HEK293 (cell line): ENCODE results near the gene RPN1.

Experiments used
- YY1 ChIP-seq: fragments of 450-650 bp; formaldehyde crosslinking; IDR thresholded peaks from 2 replicates; pipeline ENCODE4 v1.5.1; 2018; ENCODE audit warnings: missing biosample characterization, missing genetic modification characterization
- ZNF24 ChIP-seq: fragments of 450-650 bp; formaldehyde crosslinking; IDR thresholded peaks from 2 replicates; pipeline ENCODE4 v1.5.1; 2016; ENCODE audit warnings: missing biosample characterization, missing genetic modification characterization
- ZNF274 ChIP-seq, 2 experiments: fragments of 200-500 bp in 1 of 2; fragments of 450-650 bp in 1 of 2; sonication (Bioruptor generic) in 1 of 2; formaldehyde crosslinking in 1 of 2; IDR thresholded peaks; 2 replicates each; pipeline versions ENCODE4 v1.5.1 to v1.6.1; 2014 to 2016; ENCODE audit warnings: borderline replicate concordance in 1 of 2, inconsistent platforms in 1 of 2, low read length in 1 of 2, missing biosample characterization in 1 of 2, missing genetic modification characterization in 1 of 2
- ZNF311 ChIP-seq: fragments of 450-650 bp; formaldehyde crosslinking; IDR thresholded peaks from 2 replicates; pipeline ENCODE4 v1.5.1; 2017; ENCODE audit warnings: missing biosample characterization, missing genetic modification characterization, borderline replicate concordance
- ZNF433 ChIP-seq: fragments of 450-650 bp; formaldehyde crosslinking; IDR thresholded peaks from 2 replicates; pipeline ENCODE4 v1.5.1; 2016; ENCODE audit warnings: missing biosample characterization, missing genetic modification characterization, low read depth
- ZNF548 ChIP-seq: fragments of 450-650 bp; formaldehyde crosslinking; IDR thresholded peaks from 2 replicates; pipeline ENCODE4 v1.5.1; 2016; ENCODE audit warnings: missing biosample characterization, missing genetic modification characterization
- ZNF555 ChIP-seq: fragments of 450-650 bp; formaldehyde crosslinking; conservative IDR thresholded peaks from 2 replicates; pipeline ENCODE4 v1.5.1; 2017; ENCODE audit warnings: missing biosample characterization, mild to moderate bottlenecking, missing genetic modification characterization, inconsistent platforms
- ZNF747 ChIP-seq: fragments of 450-650 bp; formaldehyde crosslinking; IDR thresholded peaks from 2 replicates; pipeline ENCODE4 v1.5.1; 2016; ENCODE audit warnings: missing biosample characterization, missing genetic modification characterization
- ZNF776 ChIP-seq: fragments of 450-650 bp; formaldehyde crosslinking; IDR thresholded peaks from 2 replicates; pipeline ENCODE4 v1.5.0; 2017; ENCODE audit warnings: missing biosample characterization, missing genetic modification characterization, borderline replicate concordance
- ZSCAN30 ChIP-seq: fragments of 450-650 bp; IDR thresholded peaks from 2 replicates; pipeline ENCODE4 v1.5.1; 2018; ENCODE audit warnings: missing biosample characterization, mild to moderate bottlenecking, missing genetic modification characterization, moderate library complexity
- TF ChIP-seq, protein P1 (sequence below): fragments of 450-650 bp; formaldehyde crosslinking; IDR thresholded peaks from 2 replicates; pipeline ENCODE4 v1.5.1; 2016; ENCODE audit warnings: missing biosample characterization, missing genetic modification characterization
- TF ChIP-seq, protein P2 (sequence below): fragments of 450-650 bp; IDR thresholded peaks from 2 replicates; pipeline ENCODE4 v1.5.1; 2018; ENCODE audit warnings: missing biosample characterization, mild to moderate bottlenecking, missing genetic modification characterization
- TF ChIP-seq, protein P3 (sequence below): fragments of 450-650 bp; formaldehyde crosslinking; IDR thresholded peaks from 2 replicates; pipeline ENCODE4 v1.5.1; 2016; ENCODE audit warnings: missing biosample characterization, missing genetic modification characterization

DNA sequence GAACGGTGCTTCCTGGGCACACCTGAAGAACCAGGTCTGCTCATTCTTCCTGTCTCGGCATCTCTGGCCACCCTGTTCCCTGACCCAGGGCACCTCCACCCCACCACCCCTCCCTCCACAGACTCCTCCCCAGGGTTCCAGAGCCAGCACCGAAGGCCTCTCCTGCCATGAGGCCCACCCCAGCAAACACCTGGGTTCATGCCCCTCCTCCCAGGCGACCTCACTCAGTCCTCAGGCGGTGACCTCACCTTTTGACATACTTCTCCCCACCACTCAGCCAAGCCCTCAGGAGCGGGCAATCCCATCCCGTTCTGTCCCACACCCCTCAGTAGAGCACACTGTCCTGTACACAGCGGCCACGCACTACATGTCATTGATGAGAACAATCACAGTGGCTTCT is 72.3 kb downstream of the RPN1 start:
- no peak for TF ChIP-seq ZNF548 (tag by site-specific recombination)
- TF ChIP-seq, protein P1, sequence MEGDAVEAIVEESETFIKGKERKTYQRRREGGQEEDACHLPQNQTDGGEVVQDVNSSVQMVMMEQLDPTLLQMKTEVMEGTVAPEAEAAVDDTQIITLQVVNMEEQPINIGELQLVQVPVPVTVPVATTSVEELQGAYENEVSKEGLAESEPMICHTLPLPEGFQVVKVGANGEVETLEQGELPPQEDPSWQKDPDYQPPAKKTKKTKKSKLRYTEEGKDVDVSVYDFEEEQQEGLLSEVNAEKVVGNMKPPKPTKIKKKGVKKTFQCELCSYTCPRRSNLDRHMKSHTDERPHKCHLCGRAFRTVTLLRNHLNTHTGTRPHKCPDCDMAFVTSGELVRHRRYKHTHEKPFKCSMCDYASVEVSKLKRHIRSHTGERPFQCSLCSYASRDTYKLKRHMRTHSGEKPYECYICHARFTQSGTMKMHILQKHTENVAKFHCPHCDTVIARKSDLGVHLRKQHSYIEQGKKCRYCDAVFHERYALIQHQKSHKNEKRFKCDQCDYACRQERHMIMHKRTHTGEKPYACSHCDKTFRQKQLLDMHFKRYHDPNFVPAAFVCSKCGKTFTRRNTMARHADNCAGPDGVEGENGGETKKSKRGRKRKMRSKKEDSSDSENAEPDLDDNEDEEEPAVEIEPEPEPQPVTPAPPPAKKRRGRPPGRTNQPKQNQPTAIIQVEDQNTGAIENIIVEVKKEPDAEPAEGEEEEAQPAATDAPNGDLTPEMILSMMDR = no peak
- no peak for TF ChIP-seq ZNF555 (tag by site-specific recombination)
- TF ChIP-seq, protein P2, sequence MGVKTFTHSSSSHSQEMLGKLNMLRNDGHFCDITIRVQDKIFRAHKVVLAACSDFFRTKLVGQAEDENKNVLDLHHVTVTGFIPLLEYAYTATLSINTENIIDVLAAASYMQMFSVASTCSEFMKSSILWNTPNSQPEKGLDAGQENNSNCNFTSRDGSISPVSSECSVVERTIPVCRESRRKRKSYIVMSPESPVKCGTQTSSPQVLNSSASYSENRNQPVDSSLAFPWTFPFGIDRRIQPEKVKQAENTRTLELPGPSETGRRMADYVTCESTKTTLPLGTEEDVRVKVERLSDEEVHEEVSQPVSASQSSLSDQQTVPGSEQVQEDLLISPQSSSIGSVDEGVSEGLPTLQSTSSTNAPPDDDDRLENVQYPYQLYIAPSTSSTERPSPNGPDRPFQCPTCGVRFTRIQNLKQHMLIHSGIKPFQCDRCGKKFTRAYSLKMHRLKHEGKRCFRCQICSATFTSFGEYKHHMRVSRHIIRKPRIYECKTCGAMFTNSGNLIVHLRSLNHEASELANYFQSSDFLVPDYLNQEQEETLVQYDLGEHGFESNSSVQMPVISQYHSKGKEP (tag by site-specific recombination) = no peak
- TF ChIP-seq ZNF24 (tag by site-specific recombination) = no peak
- TF ChIP-seq YY1 = no peak
- no peak for TF ChIP-seq ZNF274 (IDR thresholded peaks at IDR 0.05; ENCODE audit: low read length)
- no peak for TF ChIP-seq ZNF274 (tag by site-specific recombination; IDR thresholded peaks at IDR 0.05; ENCODE audit: borderline replicate concordance)
- TF ChIP-seq ZNF776 (tag by site-specific recombination) = no peak
- no peak for TF ChIP-seq ZNF433 (tag by site-specific recombination)
- TF ChIP-seq ZNF311 (tag by site-specific recombination) = no peak
- TF ChIP-seq, protein P3, sequence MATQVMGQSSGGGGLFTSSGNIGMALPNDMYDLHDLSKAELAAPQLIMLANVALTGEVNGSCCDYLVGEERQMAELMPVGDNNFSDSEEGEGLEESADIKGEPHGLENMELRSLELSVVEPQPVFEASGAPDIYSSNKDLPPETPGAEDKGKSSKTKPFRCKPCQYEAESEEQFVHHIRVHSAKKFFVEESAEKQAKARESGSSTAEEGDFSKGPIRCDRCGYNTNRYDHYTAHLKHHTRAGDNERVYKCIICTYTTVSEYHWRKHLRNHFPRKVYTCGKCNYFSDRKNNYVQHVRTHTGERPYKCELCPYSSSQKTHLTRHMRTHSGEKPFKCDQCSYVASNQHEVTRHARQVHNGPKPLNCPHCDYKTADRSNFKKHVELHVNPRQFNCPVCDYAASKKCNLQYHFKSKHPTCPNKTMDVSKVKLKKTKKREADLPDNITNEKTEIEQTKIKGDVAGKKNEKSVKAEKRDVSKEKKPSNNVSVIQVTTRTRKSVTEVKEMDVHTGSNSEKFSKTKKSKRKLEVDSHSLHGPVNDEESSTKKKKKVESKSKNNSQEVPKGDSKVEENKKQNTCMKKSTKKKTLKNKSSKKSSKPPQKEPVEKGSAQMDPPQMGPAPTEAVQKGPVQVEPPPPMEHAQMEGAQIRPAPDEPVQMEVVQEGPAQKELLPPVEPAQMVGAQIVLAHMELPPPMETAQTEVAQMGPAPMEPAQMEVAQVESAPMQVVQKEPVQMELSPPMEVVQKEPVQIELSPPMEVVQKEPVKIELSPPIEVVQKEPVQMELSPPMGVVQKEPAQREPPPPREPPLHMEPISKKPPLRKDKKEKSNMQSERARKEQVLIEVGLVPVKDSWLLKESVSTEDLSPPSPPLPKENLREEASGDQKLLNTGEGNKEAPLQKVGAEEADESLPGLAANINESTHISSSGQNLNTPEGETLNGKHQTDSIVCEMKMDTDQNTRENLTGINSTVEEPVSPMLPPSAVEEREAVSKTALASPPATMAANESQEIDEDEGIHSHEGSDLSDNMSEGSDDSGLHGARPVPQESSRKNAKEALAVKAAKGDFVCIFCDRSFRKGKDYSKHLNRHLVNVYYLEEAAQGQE (tag by site-specific recombination) = no peak
- TF ChIP-seq ZNF747 (tag by site-specific recombination) = no peak
- no peak for TF ChIP-seq ZSCAN30 (tag by site-specific recombination)
